SU-DHL-6 (cell line): ENCODE data around the gene TMEM88.

Experiments used
- H2AFZ ChIP-seq: fragments of 200-600 bp; sonication (generic); 2 replicates; pipeline ENCODE4 v1.6.1; 2014; ENCODE audit warnings: low read depth, mild to moderate bottlenecking, moderate library complexity, mixed read lengths, antibody characterized with exemption, low read length; ENCODE audit not compliant: severe bottlenecking
- H3F3A ChIP-seq: fragments of 200-600 bp; shearing (Covaris generic); 2 replicates; pipeline ENCODE4 v1.6.0; 2016; ENCODE audit warnings: antibody characterized with exemption, mild to moderate bottlenecking; ENCODE audit not compliant: insufficient read depth
- H3K27ac ChIP-seq: fragments of 200-600 bp; sonication (generic); 2 replicates; pipeline ENCODE4 v1.5.1; 2016; ENCODE audit warnings: low read depth, mild to moderate bottlenecking, low read length, moderate library complexity, mixed read lengths
- H3K27me3 ChIP-seq: fragments of 200-600 bp; sonication (generic), shearing (Covaris generic); 2 replicates; pipeline ENCODE4 v1.6.0; 2014; ENCODE audit warnings: mild to moderate bottlenecking, low read length
- H3K36me3 ChIP-seq: fragments of 200-600 bp; sonication (generic); 2 replicates; pipeline ENCODE4 v1.6.1; 2014; ENCODE audit warnings: mild to moderate bottlenecking, low read length, mixed read lengths
- H3K4me2 ChIP-seq: fragments of 300-600, 200-600 bp; shearing (Covaris generic), sonication (generic); 2 replicates; pipeline ENCODE4 v1.6.0; 2014; ENCODE audit warnings: low read length, low read depth, mild to moderate bottlenecking; ENCODE audit not compliant: poor library complexity, severe bottlenecking
- H3K4me3 ChIP-seq: fragments of 200-600 bp; sonication (generic); 2 replicates; pipeline ENCODE4 v1.5.1; 2014; ENCODE audit warnings: antibody characterized with exemption, low read length, mild to moderate bottlenecking, mixed read lengths; ENCODE audit not compliant: insufficient read depth, poor library complexity, severe bottlenecking
- H3K79me2 ChIP-seq: fragments of 200-600 bp; sonication (generic); 2 replicates; pipeline ENCODE4 v1.6.1; 2014; ENCODE audit warnings: mild to moderate bottlenecking, low read length, moderate library complexity; ENCODE audit not compliant: insufficient read depth
- H3K9ac ChIP-seq: fragments of 200-600 bp; sonication (generic); 2 replicates; pipeline ENCODE4 v1.7.0; 2014; ENCODE audit warnings: mild to moderate bottlenecking, low read length
- H3K9me2 ChIP-seq: fragments of 200-600 bp; sonication (generic); replicated peaks from 2 replicates; pipeline ENCODE4 v1.6.1; 2014; ENCODE audit warnings: low read length; ENCODE audit not compliant: insufficient read depth
- H3K9me3 ChIP-seq: fragments of 200-600 bp; sonication (generic); 2 replicates; pipeline ENCODE4 v1.6.1; 2014; ENCODE audit warnings: low read length, mixed read lengths; ENCODE audit not compliant: insufficient read depth
- H4K20me1 ChIP-seq: fragments of 200-600 bp; sonication (generic); 2 replicates; pipeline ENCODE4 v1.6.1; 2014; ENCODE audit warnings: low read depth, mild to moderate bottlenecking, antibody characterized with exemption, low read length, moderate library complexity, mixed read lengths
- EZH2phosphoT487 ChIP-seq: fragments of 200-600 bp; sonication (generic), shearing (Covaris generic); conservative IDR thresholded peaks from 2 replicates; pipeline ENCODE4 v1.6.1; 2018; ENCODE audit warnings: mild to moderate bottlenecking, antibody characterized with exemption, low read length, moderate library complexity, mixed read lengths
- TF ChIP-seq, protein P1 (sequence below): fragments of 200-600 bp; sonication (generic); IDR thresholded peaks from one replicate; pipeline ENCODE4 v1.5.1; 2017; ENCODE audit warnings: antibody characterized with exemption, mild to moderate bottlenecking, low read length, moderate library complexity; ENCODE audit not compliant: insufficient read depth, poor library complexity, severe bottlenecking

Gene TMEM88

DNA sequence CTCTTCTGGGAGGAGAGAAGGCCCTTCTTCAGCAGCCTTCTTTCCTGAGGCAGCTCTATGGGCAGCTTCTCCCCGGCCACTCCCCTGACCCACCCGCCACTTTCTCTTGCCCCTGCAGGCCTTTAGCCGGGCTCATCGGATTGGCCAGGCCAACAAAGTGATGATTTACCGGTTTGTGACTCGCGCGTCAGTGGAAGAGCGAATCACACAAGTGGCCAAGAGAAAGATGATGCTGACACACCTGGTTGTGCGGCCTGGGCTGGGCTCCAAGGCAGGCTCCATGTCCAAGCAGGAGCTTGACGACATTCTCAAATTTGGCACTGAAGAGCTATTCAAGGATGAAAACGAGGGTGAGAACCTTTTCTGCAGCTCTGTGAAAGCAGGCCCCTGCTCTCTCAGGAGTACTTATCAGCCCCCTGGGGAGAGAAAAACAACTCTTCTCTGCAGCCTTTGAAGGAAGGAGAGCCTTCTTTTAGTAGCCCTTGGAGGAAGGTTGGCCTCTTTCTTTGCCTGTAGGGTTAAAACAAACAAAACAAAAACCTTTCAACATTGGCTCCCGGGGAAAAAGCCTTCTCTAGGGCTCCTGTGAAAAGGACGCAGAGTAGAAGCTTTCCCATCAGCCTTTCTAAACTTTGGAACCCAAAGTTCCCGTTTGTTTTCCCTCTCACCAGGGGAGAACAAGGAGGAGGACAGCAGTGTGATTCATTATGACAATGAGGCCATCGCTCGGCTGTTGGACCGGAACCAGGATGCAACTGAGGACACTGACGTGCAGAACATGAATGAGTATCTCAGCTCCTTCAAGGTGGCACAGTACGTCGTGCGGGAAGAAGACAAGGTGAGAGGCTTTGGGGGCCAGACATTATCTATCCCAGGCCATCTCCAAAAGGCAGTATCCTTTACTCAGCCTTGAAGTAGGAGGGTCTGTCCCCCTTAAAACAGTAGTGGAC, 48.6 kb downstream of the TMEM88 start:
- TF ChIP-seq, protein P1, sequence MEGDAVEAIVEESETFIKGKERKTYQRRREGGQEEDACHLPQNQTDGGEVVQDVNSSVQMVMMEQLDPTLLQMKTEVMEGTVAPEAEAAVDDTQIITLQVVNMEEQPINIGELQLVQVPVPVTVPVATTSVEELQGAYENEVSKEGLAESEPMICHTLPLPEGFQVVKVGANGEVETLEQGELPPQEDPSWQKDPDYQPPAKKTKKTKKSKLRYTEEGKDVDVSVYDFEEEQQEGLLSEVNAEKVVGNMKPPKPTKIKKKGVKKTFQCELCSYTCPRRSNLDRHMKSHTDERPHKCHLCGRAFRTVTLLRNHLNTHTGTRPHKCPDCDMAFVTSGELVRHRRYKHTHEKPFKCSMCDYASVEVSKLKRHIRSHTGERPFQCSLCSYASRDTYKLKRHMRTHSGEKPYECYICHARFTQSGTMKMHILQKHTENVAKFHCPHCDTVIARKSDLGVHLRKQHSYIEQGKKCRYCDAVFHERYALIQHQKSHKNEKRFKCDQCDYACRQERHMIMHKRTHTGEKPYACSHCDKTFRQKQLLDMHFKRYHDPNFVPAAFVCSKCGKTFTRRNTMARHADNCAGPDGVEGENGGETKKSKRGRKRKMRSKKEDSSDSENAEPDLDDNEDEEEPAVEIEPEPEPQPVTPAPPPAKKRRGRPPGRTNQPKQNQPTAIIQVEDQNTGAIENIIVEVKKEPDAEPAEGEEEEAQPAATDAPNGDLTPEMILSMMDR, result no peak
- no peak for TF ChIP-seq EZH2phosphoT487
- Histone ChIP-seq H3K27me3 (no peaks in the 10 kb centered on the region), H3K9me3 (no peaks in the 10 kb centered on the region), H3K9ac (no peak overlapping the region), H3F3A (no peaks in the 10 kb centered on the region), H3K4me3 (no peak overlapping the region), H3K27ac (no peak overlapping the region), H3K4me2 (no peak overlapping the region), H2AFZ (no peak overlapping the region), H3K9me2 (no peaks in the 10 kb centered on the region), H3K36me3 (peaks cover 12% of the 10 kb centered on the region), H3K79me2 (no peaks in the 10 kb centered on the region), H4K20me1 (no peaks in the 10 kb centered on the region)
